ENCODE measurements around the gene CIRBP. TPM values are rescaled to one million over a fixed set of nuclear protein-coding genes. Genes with fewer than 3 reads are reported as not detected.

Gene CIRBP
- total RNA-seq, 1 experiment from 2014 or later = 263 TPM

DNA sequence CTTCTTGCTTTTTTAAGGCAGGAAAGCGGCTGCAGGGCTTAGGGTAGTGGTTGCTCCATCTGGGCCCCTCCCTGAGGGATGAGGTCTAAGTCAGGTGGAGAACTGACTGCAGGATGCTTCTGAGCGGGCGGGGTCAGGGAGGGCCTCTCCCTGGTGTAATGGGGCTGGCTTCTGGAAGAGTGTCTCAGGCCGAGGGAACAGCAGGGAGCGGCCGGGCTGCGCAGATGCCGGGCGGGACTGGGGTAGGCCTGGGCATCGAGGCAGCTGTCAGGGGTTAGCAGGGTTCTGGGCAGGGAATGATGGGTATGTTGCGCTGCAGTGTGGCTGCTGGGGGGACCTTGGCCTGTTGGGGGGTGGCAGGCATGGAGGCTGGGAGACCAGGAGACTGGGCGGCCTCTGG is 8.9 kb downstream of the CIRBP start:
- H3K9me3 ChIP-seq (ENCODE audit: control insufficient read depth, low read depth, low read length) = no peaks in the 10 kb centered on the region
- no peaks in the 10 kb centered on the region for H4K20me1 ChIP-seq (ENCODE audit: control insufficient read depth, insufficient read depth, insufficient read length)
- Mint-ChIP-seq H3K4me1 (peaks cover 18 to 21% of the 10 kb centered on the region in 2 experiments), H3K36me3 (ENCODE audit: insufficient read depth in 1 of 3, low read depth in 3 of 3) (peaks cover 9 to 50% (median 27%) of the 10 kb centered on the region in 3 experiments), H3K4me3 (peak overlapping the region; percentile 9 to 15; a peak in 1 of 5 replicates), H3K9me3 (no peaks in the 10 kb centered on the region), H3K27ac (peak overlapping the region in 1 of 3 experiments; percentile 49; a peak in 1 of 7 replicates), H3K27me3 (ENCODE audit: low read depth) (no peaks in the 10 kb centered on the region; the same call in 1 of the 2 replicates)
- no peak overlapping the region for H2BK12ac ChIP-seq (ENCODE audit: insufficient read length, low read depth, low read length)
- no peak overlapping the region for H2BK20ac ChIP-seq (ENCODE audit: low read depth, low read length, poor library complexity, severe bottlenecking)
- H2BK15ac ChIP-seq (ENCODE audit: low read depth, low read length) = no peak overlapping the region
- H2AFZ ChIP-seq (ENCODE audit: low read length) = no peak overlapping the region
- H3K56ac ChIP-seq (ENCODE audit: insufficient read length, low read depth, low read length) = no peak overlapping the region
- H3K18ac ChIP-seq (ENCODE audit: insufficient read length, low read depth, low read length) = no peak overlapping the region
- H2BK120ac ChIP-seq (ENCODE audit: low read depth, low read length, poor library complexity, severe bottlenecking) = no peak overlapping the region
- TF ChIP-seq, protein P1, sequence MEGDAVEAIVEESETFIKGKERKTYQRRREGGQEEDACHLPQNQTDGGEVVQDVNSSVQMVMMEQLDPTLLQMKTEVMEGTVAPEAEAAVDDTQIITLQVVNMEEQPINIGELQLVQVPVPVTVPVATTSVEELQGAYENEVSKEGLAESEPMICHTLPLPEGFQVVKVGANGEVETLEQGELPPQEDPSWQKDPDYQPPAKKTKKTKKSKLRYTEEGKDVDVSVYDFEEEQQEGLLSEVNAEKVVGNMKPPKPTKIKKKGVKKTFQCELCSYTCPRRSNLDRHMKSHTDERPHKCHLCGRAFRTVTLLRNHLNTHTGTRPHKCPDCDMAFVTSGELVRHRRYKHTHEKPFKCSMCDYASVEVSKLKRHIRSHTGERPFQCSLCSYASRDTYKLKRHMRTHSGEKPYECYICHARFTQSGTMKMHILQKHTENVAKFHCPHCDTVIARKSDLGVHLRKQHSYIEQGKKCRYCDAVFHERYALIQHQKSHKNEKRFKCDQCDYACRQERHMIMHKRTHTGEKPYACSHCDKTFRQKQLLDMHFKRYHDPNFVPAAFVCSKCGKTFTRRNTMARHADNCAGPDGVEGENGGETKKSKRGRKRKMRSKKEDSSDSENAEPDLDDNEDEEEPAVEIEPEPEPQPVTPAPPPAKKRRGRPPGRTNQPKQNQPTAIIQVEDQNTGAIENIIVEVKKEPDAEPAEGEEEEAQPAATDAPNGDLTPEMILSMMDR (conservative IDR thresholded peaks at IDR 0.05) = no peak
- no peak overlapping the region for H4K8ac ChIP-seq (replicated peaks; ENCODE audit: insufficient read length, low read depth, low read length)
- WGBS (ENCODE audit: extremely low coverage, insufficient read length, low lambda C conversion rate) = no CpG with 5 or more reads among the region's 12 CpGs
- no peaks in the 10 kb centered on the region for H3K79me1 ChIP-seq (ENCODE audit: insufficient read depth, low read depth, low read length, poor library complexity, severe bottlenecking)
- H3T11ph ChIP-seq (ENCODE audit: low read length) = no peak overlapping the region
- no peak overlapping the region for H3K14ac ChIP-seq (ENCODE audit: insufficient read depth, low read length)
- no peak overlapping the region for H4K5ac ChIP-seq (ENCODE audit: insufficient read length, low read depth, low read length)
- H2BK5ac ChIP-seq (ENCODE audit: insufficient read length, low read length) = no peak overlapping the region
- peaks cover 9% of the 10 kb centered on the region for H3K23me2 ChIP-seq (ENCODE audit: insufficient read length, low read depth, low read length, poor library complexity, severe bottlenecking)
- no peak overlapping the region for H3K27ac ChIP-seq (ENCODE audit: insufficient read length, low read depth, low read length)
- H4K91ac ChIP-seq (ENCODE audit: insufficient read length, low read depth, low read length) = no peak overlapping the region
- no peaks in the 10 kb centered on the region for H3K4me1 ChIP-seq (ENCODE audit: insufficient read depth, low read length)
- H2AK5ac ChIP-seq (ENCODE audit: insufficient read length, low read length) = no peak overlapping the region
- no peak overlapping the region for H3K23ac ChIP-seq (ENCODE audit: insufficient read length, low read depth, low read length)
- H3K4ac ChIP-seq (ENCODE audit: low read depth, low read length) = no peak overlapping the region
- no peaks in the 10 kb centered on the region for H3K79me2 ChIP-seq (ENCODE audit: insufficient read depth, low read length)
- no peaks in the 10 kb centered on the region for H3K27me3 ChIP-seq (ENCODE audit: insufficient read depth, low read length)
- no peak overlapping the region for H3K4me2 ChIP-seq (ENCODE audit: insufficient read depth, insufficient read length, low read length)
- H3K9ac ChIP-seq (ENCODE audit: extremely low read depth, insufficient read length, low read length) = no peak overlapping the region
- no peak for DNase-seq
